Cardiac fibroblast (primary cell): Measurements from ENCODE around the gene KIF26A.

Experiments
- DNase-seq, 2 donors: peaks; one replicate each; pipeline versions ENCODE4 v3.0.0 to v3.0.0-alpha.2; 2010; ENCODE audit warnings: low read depth in 2 of 2
- H3K4me3 ChIP-seq, 2 donors: replicated peaks in 1 of 2; 1 replicate in 1 of 2; 2 replicates in 1 of 2; pipeline ENCODE4 v1.5.1; 2011; ENCODE audit warnings: low read depth in 2 of 2, low read length in 2 of 2, mild to moderate bottlenecking in 2 of 2, moderate library complexity in 1 of 2
- TF ChIP-seq, protein P1 (sequence below): IDR thresholded peaks from one replicate; pipeline ENCODE4 v1.5.1; 2011; ENCODE audit warnings: low read depth, mild to moderate bottlenecking, low read length, inconsistent platforms

Gene KIF26A

DNA sequence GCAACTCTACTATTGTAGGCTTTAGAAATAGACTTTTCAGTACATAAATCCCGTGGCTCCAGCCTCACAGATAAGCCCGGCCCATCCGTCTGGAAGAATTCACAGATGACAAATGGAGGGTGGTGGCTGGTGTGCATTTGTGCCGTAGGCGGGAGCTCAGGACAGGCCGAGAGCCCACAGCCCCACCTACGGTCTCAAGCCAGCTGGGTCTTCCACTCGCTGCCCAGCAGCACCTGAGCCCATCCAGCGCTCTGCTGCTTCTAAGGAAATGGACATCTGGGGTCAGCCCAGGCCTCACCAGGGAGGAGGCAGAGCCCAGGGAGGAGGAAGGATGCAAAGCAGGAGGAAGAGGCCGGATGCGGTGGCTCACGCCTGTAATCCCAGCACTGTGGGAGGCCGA lies 72.8 kb downstream of the KIF26A start:
- no peak for DNase-seq
- TF ChIP-seq, protein P1, sequence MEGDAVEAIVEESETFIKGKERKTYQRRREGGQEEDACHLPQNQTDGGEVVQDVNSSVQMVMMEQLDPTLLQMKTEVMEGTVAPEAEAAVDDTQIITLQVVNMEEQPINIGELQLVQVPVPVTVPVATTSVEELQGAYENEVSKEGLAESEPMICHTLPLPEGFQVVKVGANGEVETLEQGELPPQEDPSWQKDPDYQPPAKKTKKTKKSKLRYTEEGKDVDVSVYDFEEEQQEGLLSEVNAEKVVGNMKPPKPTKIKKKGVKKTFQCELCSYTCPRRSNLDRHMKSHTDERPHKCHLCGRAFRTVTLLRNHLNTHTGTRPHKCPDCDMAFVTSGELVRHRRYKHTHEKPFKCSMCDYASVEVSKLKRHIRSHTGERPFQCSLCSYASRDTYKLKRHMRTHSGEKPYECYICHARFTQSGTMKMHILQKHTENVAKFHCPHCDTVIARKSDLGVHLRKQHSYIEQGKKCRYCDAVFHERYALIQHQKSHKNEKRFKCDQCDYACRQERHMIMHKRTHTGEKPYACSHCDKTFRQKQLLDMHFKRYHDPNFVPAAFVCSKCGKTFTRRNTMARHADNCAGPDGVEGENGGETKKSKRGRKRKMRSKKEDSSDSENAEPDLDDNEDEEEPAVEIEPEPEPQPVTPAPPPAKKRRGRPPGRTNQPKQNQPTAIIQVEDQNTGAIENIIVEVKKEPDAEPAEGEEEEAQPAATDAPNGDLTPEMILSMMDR = no peak
- H3K4me3 ChIP-seq = no peak overlapping the region

DNA sequence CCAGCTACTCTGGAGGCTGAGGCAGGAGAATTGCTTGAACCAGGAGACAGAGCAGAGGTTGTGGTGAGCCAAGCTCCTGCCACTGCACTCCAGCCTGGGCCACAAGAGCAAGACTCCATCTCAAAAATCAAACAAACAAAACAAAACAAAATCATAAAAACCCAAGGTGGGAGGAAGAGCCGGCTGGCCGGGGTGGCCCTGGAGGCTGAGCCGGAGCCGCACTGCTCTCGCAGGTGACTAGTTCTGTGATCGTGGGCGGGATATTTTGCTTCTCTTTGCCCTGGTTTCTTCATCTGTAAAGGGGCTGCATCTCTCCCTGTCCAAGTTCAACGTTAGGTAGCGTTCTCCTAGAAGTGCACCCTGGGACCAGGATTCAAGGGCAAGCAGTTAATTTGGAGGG lies 73.4 kb downstream of the KIF26A start:
- no peak overlapping the region for H3K4me3 ChIP-seq
- DNase-seq = no peak
- TF ChIP-seq, protein P1 = no peak

DNA sequence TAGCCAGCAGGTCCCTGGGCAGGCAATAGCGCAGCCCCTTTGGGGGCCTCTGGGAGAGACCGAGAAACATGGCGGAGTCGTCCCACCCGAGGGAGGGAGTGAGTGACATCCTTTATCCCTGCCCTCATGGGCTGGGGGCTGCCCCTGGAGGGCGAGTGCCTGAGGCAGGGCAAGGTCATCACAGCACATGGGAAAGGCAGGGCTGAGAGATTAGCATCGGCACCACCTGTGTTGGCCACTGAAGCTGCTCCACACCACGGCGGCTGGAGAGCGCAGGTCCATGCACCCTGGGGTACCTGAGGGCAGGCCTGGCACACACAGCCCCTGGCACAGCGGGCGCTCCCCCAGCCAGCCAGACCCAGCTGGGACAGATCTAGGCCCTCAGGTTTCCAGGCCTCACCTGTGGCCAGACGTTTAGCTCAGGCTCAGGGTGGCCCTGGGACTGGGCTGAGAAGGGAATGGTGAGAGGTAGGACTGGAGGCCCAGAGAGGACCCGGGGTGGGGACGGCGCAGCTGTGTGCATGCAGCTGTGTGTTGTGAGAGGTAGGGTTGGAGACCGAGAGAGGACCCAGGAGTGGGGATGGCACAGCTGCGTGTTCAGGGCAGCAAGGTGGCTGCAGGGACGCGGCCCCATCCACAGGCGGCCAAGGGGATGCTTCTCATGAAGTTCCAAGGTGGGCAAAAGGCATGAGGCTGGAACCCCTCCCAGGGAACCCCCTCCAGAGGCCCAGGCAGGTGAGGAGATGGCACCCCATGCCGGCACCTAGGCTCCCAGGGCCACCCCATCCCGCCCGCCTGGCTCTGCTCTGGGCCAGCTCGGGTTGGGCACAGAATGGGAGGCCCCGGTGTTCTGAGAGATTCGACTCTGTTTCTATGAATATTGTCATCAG lies 74.1 kb downstream of the KIF26A start:
- TF ChIP-seq, protein P1 = no peak
- H3K4me3 ChIP-seq = no peak overlapping the region
- DNase-seq = no peak

DNA sequence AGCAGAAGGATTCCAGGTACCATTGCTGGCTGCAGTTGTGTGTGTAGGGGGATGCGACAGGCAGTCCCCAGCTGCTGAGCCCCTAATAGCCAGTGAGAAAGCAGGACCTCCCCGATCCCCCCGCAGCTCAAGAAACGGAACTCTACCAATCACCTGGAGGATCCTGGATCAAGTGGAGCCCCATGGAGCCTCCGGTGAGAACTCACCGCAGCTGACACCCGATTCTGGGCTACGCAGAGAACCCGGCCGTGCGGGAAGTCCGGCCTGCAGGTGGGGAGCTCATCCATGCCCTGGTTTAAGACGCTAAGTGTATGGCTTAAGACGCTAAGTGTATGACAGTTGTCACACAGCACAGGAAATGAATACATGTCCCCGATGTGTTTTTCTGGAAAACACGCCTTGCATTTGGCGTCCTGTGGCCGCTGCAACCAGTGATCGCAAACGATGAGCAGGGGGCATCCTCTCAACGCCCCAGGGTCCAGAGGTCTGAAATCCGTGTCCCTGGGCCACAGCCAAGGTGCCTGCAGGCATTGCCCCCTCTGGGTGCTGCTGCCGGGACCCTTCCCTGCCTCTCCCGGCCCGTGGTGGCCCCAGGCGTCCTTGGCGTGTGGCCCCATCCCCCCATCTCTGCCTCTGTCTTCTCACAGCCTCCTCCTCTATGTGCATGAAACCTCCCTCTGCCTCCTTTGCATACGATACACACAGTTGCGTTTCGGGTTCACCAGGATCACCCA lies 75.1 kb downstream of the KIF26A start:
- no peak overlapping the region for H3K4me3 ChIP-seq
- DNase-seq = no peak
- TF ChIP-seq, protein P1 = no peak

DNA sequence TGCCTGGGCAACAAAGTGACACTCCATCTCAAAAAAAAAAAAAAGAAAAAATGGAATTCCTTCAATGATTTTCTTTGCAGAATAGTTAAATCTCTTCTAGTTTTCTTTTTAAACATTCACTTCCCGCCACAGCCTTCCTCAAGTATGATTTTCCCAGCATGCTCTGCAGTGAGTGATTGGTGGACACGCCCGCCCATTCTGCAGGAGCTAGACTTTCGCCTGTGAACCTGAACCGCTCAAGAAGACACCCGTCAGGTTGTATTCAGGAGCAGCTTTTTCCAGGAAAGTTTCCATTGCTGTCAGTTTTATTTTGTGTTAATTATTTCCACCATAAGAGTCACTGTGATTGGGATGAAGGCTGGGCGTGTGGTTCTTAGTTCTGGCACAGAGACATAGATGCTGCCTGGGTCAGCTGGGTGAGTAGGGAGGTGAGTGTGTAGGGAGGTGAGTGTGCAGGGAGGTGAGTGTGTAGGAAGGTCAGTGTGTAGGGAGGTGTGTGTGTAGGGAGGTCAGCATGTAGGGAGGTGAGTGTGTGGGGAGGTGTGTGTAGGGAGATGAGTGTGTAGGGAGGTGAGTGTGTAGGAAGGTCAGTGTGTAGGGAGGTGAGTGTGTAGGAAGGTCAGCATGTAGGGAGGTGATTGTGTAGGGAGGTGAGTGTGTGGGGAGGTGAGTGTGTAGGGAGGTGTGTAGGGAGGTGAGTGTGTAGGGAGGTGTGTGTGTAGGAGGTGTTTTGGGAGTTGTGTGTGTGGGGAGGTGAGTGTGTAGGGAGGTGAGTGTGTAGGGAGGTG lies 76.2 kb downstream of the KIF26A start:
- DNase-seq = no peak

More for the DNA sequence above, 76.2 kb downstream of the KIF26A start:
- H3K4me3 ChIP-seq = no peak overlapping the region
- TF ChIP-seq, protein P1 = no peak
